22Rv1 (cell line): ENCODE data around the gene TAS1R1.

Experiments used
- H3K27ac ChIP-seq: fragments of 450-650 bp; 2 replicates; pipeline ENCODE4 v1.5.1; 2017
- CTCF ChIP-seq: fragments of 450-650 bp; IDR thresholded peaks from 2 replicates; pipeline ENCODE4 v1.5.1; 2017; ENCODE audit warnings: mild to moderate bottlenecking
- ZFX ChIP-seq: fragments of 450-650 bp; IDR thresholded peaks from 2 replicates; pipeline ENCODE4 v1.6.1; 2017; ENCODE audit warnings: antibody characterized with exemption, borderline replicate concordance

The TAS1R1 gene

DNA sequence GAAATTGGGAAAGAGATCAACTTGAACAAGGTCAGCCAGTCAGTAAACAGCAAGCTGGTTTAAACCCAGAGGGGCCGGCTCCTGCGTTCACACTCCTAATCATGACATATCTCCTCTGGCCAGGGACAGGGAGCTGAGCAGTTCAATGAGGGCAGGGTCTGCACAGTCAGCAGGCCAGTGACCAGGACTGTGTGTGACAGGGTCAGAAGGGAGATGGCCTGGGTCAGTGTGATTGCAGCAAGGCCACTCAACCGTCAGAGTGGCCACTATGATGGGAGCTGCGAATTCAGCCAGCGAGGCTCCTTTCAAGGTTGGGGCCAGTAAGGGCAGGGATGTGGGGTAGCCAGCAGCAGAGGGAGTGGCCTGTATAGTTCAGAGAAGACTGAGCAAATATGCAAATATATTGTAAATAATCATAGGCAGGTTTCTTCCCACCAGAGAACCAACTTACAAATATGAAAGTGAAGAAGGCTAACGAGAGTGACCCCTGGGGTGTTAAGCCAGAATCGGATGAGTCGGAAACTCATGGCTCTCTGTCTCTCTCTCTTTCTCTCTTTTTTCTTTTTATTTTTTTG is 20.8 kb upstream of the TAS1R1 start:
- H3K27ac ChIP-seq: no peak overlapping the region

GRCh38 chr1:6535214-6535613 is 19.9 kb upstream of the TAS1R1 start:
- H3K27ac ChIP-seq: no peak overlapping the region
- TF ChIP-seq ZFX (no peak), CTCF (no peak)

More for the DNA sequence above, 20.8 kb upstream of the TAS1R1 start:
- TF ChIP-seq ZFX (no peak), CTCF (no peak)

DNA sequence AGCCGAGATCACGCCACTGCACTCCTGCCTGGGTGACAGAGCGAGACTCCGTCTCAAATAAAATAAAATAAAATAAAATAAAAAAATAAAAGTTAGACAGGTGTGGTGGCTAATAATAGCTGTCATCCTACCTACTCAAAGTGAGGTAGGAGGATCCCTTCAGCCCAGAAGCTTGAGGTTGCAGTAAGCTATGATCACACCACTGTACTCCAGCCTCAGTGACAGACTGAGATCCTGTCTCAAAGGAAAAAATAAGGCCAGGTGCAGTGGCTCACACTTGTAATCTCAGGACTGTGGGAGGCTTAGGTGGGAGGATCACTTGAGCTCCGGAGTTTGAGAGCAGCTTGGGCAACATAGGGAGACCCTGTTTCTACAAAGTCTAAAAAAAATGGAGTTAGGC is 18.8 kb upstream of the TAS1R1 start:
- H3K27ac ChIP-seq: no peak overlapping the region
- no peak for TF ChIP-seq ZFX
- TF ChIP-seq CTCF: no peak

GRCh38 chr1:6538956-6539355 is 16.2 kb upstream of the TAS1R1 start:
- no peak overlapping the region; the same call in 1 of the 2 replicates for H3K27ac ChIP-seq
- TF ChIP-seq CTCF: no peak
- no peak for TF ChIP-seq ZFX

DNA sequence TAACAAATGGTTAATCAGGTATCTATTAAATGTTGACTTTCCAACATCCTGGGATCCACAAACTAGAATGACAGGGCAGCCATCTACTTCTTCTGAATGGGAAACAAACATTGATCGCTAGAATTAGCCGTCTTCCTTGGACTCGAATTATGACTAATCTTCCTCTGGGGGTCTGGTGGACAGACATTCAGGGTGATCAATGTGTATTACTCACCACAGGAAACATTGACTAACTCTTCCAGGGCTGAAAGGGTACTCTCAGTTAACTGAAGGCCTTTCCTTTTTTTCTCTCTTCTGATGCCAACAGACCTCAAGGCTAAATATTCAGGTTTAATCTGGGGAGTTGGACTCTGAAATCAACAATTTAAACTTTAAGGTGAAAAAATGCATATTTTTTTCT is 10.3 kb upstream of the TAS1R1 start:
- no peak overlapping the region for H3K27ac ChIP-seq
- no peak for TF ChIP-seq CTCF
- TF ChIP-seq ZFX: no peak

GRCh38 chr1:6545276-6546112 is 9.6 kb upstream of the TAS1R1 start:
- no peak overlapping the region for H3K27ac ChIP-seq
- no peak for TF ChIP-seq CTCF
- TF ChIP-seq ZFX: no peak

GRCh38 chr1:6546326-6546725 is 8.8 kb upstream of the TAS1R1 start:
- no peak overlapping the region for H3K27ac ChIP-seq
- TF ChIP-seq ZFX: no peak
- TF ChIP-seq CTCF: no peak
